Astrocyte of the cerebellum (primary cell): Measurements from ENCODE around the gene BROX.

Experiments
- DNase-seq: peaks from one replicate; pipeline ENCODE4 v3.0.0-alpha.2; 2011; ENCODE audit warnings: low read depth
- H3K4me3 ChIP-seq: 2 replicates; pipeline ENCODE4 v1.5.1; 2011; ENCODE audit warnings: mild to moderate bottlenecking, low read depth, low read length, moderate library complexity
- CTCF ChIP-seq: IDR thresholded peaks from 2 replicates; pipeline ENCODE4 v1.5.1; 2012; ENCODE audit warnings: low read length, low read depth, moderate library complexity, mild to moderate bottlenecking; ENCODE audit errors: missing control alignments
- in situ Hi-C: cut with HindIII; loops from 2 replicates; pipeline ENCODE4 v1.10.0; 2017; ENCODE audit warnings: low sequenced_read_pairs

BROX gene

GRCh38 chr1:222784371-222784770 is 72.0 kb downstream of the BROX start:
- DNase-seq = no peak
- no peak overlapping the region for H3K4me3 ChIP-seq
- no peak for TF ChIP-seq CTCF
- in situ Hi-C loops = no loop called here
